Kidney epithelial cell (primary cell): ENCODE measurements around the gene PCDHB9. TPM values are rescaled to one million over a fixed set of nuclear protein-coding genes. Genes with fewer than 3 reads are reported as not detected.
"Not testable (repeated sequence)": the region's sequence is repeated elsewhere in the genome, so short reads cannot be mapped to it uniquely, and the experiment has no call there.

Experiments used
- DNase-seq: peaks from one replicate; pipeline ENCODE4 v3.0.0-alpha.2; 2010; ENCODE audit warnings: low read depth
- H3K27me3 ChIP-seq: 2 replicates; pipeline ENCODE4 v1.6.0; 2011; ENCODE audit warnings: low read length; ENCODE audit not compliant: control insufficient read depth, insufficient read depth
- H3K36me3 ChIP-seq: 2 replicates; pipeline ENCODE4 v1.5.1; 2011; ENCODE audit warnings: low read length; ENCODE audit not compliant: control insufficient read depth, insufficient read depth
- H3K4me3 ChIP-seq: 2 replicates; pipeline ENCODE4 v1.5.1; 2011; ENCODE audit warnings: low read depth, mild to moderate bottlenecking, control low read depth, low read length
- total RNA-seq: library from RNA; depleted of rRNA; stranded (reverse); fragments of >200 nt; gene quantifications from 2 replicates; pipeline ENCODE4 v1.2.3, GENCODE V29; 2015
- TF ChIP-seq, protein P1 (sequence below): IDR thresholded peaks from 2 replicates; pipeline ENCODE4 v1.5.1; 2011; ENCODE audit warnings: mild to moderate bottlenecking, moderate library complexity, low read length, control low read depth, inconsistent platforms; ENCODE audit not compliant: insufficient read depth, poor library complexity, severe bottlenecking

The PCDHB9 gene
- total RNA-seq, 1 donor from 2014 or later: 0.71 TPM

- TF ChIP-seq, protein P1, sequence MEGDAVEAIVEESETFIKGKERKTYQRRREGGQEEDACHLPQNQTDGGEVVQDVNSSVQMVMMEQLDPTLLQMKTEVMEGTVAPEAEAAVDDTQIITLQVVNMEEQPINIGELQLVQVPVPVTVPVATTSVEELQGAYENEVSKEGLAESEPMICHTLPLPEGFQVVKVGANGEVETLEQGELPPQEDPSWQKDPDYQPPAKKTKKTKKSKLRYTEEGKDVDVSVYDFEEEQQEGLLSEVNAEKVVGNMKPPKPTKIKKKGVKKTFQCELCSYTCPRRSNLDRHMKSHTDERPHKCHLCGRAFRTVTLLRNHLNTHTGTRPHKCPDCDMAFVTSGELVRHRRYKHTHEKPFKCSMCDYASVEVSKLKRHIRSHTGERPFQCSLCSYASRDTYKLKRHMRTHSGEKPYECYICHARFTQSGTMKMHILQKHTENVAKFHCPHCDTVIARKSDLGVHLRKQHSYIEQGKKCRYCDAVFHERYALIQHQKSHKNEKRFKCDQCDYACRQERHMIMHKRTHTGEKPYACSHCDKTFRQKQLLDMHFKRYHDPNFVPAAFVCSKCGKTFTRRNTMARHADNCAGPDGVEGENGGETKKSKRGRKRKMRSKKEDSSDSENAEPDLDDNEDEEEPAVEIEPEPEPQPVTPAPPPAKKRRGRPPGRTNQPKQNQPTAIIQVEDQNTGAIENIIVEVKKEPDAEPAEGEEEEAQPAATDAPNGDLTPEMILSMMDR: no peak
- H3K27me3 ChIP-seq: no peaks in the 10 kb centered on the region
- no peaks in the 10 kb centered on the region for H3K36me3 ChIP-seq
- no peak for DNase-seq
- no peak overlapping the region for H3K4me3 ChIP-seq
These were observed 31.2 kb upstream of the PCDHB9 start for GRCh38 chr5:141155540-141156374.

DNA sequence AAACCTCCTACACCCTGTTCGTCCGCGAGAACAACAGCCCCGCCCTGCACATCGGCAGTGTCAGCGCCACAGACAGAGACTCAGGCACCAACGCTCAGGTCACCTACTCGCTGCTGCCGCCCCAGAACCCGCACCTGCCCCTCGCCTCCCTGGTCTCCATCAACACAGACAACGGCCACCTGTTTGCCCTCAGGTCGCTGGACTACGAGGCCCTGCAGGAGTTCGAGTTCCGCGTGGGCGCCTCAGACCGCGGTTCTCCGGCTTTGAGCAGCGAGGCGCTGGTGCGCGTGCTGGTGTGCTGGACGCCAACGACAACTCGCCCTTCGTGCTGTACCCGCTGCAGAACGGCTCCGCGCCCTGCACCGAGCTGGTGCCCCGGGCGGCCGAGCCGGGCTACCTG is 29.6 kb upstream of the PCDHB9 start:
- not testable (repeated sequence) for H3K36me3 ChIP-seq, H3K27me3 ChIP-seq, H3K4me3 ChIP-seq, DNase-seq

- H3K4me3 ChIP-seq, H3K27me3 ChIP-seq, H3K36me3 ChIP-seq, DNase-seq: not testable (repeated sequence)
These were observed 29.1 kb upstream of the PCDHB9 start for GRCh38 chr5:141157901-141158300.

DNA sequence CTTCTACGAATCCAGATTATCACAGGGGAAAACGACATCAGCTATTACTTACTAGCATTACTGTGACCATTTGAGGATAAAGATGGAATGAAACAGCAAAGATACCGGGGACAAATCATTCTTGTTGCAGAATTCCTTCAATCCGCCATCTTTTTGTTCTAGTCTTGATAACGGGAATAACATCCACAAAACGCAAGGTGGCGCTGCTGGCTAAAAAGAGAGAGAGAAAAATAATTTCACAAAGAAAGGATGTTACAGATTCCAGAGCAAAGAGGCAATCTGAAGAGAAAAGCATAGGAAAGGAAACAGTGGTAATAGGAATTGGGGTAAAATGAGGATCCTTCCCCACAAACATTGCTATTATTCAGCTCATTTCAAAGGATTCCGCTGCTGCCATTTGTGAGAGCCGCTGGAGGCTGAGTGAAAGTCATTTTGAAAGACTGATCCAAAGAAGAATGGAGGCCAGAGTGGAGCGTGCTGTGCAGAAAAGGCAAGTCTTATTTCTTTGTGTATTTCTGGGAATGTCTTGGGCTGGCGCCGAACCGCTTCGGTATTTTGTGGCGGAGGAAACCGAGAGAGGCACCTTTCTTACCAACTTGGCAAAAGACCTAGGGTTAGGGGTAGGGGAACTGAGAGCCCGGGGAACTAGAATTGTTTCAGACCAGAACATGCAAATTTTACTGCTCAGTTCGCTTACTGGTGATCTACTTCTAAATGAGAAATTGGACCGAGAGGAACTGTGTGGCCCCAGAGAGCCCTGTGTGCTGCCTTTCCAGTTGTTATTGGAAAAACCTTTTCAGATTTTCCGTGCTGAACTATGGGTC is 14.4 kb upstream of the PCDHB9 start, which contains the start of gene PCDHB7:
Gene PCDHB7, plus strand, starts transcription at position 264 of the 824 bp plus-strand sequence. Its CDS starts 192 bp downstream, at position 456.
- H3K27me3 ChIP-seq: no peaks in the 10 kb centered on the region
- TF ChIP-seq, protein P1: peak; percentile 25
- no peak for DNase-seq
- no peak within 1 kb of the TSS for H3K4me3 ChIP-seq
- H3K36me3 ChIP-seq: no peaks in the 10 kb centered on the region

GRCh38 chr5:141174291-141175104 is 12.5 kb upstream of the PCDHB9 start:
- H3K36me3 ChIP-seq, H3K4me3 ChIP-seq, H3K27me3 ChIP-seq, DNase-seq: not testable (repeated sequence)

DNA sequence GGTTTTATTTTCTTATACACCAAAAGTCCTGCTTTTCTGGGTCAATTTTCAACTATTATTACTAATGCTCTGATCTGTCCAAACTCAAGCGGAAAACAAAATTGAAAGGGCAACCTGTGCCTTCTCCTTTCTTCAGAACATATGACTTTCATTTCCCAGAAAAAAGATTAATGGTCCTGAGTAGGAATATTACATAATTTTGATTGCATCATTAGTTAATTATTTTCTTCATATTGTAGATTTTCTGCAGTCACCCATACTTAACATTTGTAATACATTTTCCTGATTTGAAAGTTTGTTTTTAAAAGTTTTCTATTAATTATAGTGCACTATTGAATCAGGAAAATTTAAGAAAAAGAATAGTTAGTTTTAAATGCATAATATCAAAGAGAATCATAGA is 11.0 kb upstream of the PCDHB9 start:
- DNase-seq: no peak
- TF ChIP-seq, protein P1: no peak
- H3K27me3 ChIP-seq: no peaks in the 10 kb centered on the region
- H3K36me3 ChIP-seq: no peaks in the 10 kb centered on the region
- H3K4me3 ChIP-seq: no peak overlapping the region

- H3K36me3 ChIP-seq, H3K4me3 ChIP-seq, DNase-seq, H3K27me3 ChIP-seq: not testable (repeated sequence)
These were observed 9.3 kb upstream of the PCDHB9 start, which contains the start of gene PCDHB8 for GRCh38 chr5:141177577-141178191. Gene PCDHB8 (plus strand): TSS chr5:141177790. CDS start chr5:141178035, 245 bp downstream.

DNA sequence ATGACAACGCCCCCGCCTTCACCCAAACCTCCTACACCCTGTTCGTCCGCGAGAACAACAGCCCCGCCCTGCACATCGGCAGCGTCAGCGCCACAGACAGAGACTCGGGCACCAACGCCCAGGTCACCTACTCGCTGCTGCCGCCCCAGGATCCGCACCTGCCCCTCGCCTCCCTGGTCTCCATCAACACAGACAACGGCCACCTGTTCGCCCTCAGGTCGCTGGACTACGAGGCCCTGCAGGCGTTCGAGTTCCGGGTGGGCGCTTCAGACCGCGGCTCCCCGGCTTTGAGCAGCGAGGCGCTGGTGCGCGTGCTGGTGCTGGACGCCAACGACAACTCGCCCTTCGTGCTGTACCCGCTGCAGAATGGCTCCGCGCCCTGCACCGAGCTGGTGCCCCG is 7.6 kb upstream of the PCDHB9 start:
- DNase-seq, H3K36me3 ChIP-seq, H3K4me3 ChIP-seq, H3K27me3 ChIP-seq: not testable (repeated sequence)

GRCh38 chr5:141179876-141180275 is 7.1 kb upstream of the PCDHB9 start:
- H3K36me3 ChIP-seq, H3K4me3 ChIP-seq, H3K27me3 ChIP-seq: not testable (repeated sequence)

More at GRCh38 chr5:141179876-141180275, 7.1 kb upstream of the PCDHB9 start:
- DNase-seq: not testable (repeated sequence)
